IgD-negative memory B cell (primary cell): Measurements from ENCODE around the gene MYO15B. TPM values are rescaled to one million over a fixed set of nuclear protein-coding genes. Genes with fewer than 3 reads are reported as not detected.
A peak's percentile ranks its signal among the peaks of the same experiment; 100 is the strongest.

Source experiments
- H3K27ac Mint-ChIP-seq, 3 donors: one replicate each; pipeline ENCODE4 v1.8.0; 2020 to 2022; ENCODE audit warnings: mild to moderate bottlenecking in 3 of 3, mixed read lengths in 3 of 3, moderate library complexity in 1 of 3
- H3K27me3 Mint-ChIP-seq: one replicate; pipeline ENCODE4 v1.8.0; 2021; ENCODE audit warnings: mixed read lengths
- H3K36me3 Mint-ChIP-seq: one replicate; pipeline ENCODE4 v1.8.0; 2020; ENCODE audit warnings: mild to moderate bottlenecking, mixed read lengths
- H3K4me1 Mint-ChIP-seq, 3 donors: one replicate each; pipeline ENCODE4 v1.8.0; 2020 to 2022; ENCODE audit warnings: mixed read lengths in 3 of 3, mild to moderate bottlenecking in 1 of 3
- H3K4me3 Mint-ChIP-seq, 4 donors: one replicate each; pipeline ENCODE4 v1.8.0; 2020 to 2022; ENCODE audit warnings: mild to moderate bottlenecking in 4 of 4, mixed read lengths in 4 of 4, moderate library complexity in 3 of 4
- H3K9me3 Mint-ChIP-seq, 3 donors: one replicate each; pipeline ENCODE4 v1.8.0; 2020 to 2021; ENCODE audit warnings: mixed read lengths in 3 of 3, mild to moderate bottlenecking in 1 of 3
- polyA plus RNA-seq: library from polyadenylated mRNA; unstranded; fragments of 300-500 nt; fragmentation: Illumina TruSeq; gene quantifications from one replicate; pipeline ENCODE4 v1.2.3, GENCODE V29; 2021

Gene MYO15B
- polyA plus RNA-seq, 1 donor from 2014 or later, result 2.4 TPM

GRCh38 chr17:75652341-75652740, 64.7 kb downstream of the MYO15B start:
- Mint-ChIP-seq H3K9me3 (no peaks in the 10 kb centered on the region), H3K27ac (peak overlapping the region in 1 of 3 donors; percentile 29), H3K36me3 (peaks cover 4% of the 10 kb centered on the region), H3K27me3 (no peaks in the 10 kb centered on the region), H3K4me3 (no peak overlapping the region), H3K4me1 (peaks cover 1 to 5% (median 3%) of the 10 kb centered on the region in 3 donors)

DNA sequence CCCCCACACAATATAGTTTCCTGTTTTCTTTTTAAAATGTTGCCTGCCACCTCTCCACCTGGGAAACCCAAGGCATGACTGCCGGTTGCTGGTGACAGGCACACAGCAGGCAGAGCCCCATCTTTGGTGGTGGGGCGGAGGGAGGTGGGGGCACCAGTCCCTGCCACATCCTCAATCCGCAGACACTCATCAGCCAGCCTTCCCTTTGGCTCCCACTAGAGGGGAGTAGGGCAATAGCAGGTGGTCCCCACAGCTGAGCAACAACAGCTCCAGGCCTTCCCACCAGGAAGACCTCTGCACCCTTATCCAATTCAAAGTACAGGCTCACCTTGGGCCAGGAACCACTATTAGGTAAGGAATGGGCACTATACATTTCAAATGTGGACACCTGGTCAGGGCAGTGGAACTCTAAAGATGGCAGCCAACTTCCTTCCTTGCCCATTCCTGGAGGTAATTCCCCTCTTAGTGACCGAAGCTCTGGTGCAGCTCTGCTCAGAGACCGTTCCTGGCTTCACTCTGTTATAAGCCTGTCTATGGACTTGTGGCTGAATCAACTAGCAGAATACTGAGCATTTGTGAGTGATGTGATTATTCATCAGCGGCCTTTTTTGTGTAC, 65.4 kb downstream of the MYO15B start:
- Mint-ChIP-seq H3K4me3 (no peak overlapping the region), H3K27me3 (no peaks in the 10 kb centered on the region), H3K36me3 (peaks cover 4% of the 10 kb centered on the region), H3K4me1 (peaks cover 2 to 5% (median 3%) of the 10 kb centered on the region in 3 donors), H3K9me3 (no peaks in the 10 kb centered on the region), H3K27ac (peak overlapping the region in 1 of 3 donors; percentile 29)

- H3K9me3 Mint-ChIP-seq, result no peaks in the 10 kb centered on the region
- H3K36me3 Mint-ChIP-seq, result peaks cover 4% of the 10 kb centered on the region
- H3K4me1 Mint-ChIP-seq, result peaks cover 2 to 5% (median 3%) of the 10 kb centered on the region in 3 donors
- no peaks in the 10 kb centered on the region for H3K27me3 Mint-ChIP-seq
- no peak overlapping the region for H3K4me3 Mint-ChIP-seq
- no peak overlapping the region for H3K27ac Mint-ChIP-seq
These were observed 66.6 kb downstream of the MYO15B start for GRCh38 chr17:75654176-75654575.

DNA sequence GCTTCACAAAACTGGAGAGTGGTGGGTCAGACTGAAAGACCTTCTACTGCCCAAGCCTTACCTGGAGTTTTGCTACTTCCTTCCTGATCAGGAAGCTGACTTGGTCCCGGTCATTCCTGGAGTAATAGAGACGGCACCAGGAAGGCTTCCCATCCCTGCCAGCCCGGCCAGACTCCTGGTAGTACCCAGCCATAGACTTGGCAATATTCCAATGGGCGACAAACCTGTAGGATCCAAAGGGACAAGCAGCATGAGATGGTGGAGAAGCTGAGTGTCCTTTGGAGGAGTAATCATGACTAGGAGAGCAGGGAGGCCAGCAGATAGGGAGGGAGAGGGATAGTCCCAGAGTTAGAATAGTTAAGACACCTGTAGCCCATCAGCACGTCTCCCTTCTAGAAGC, 70.6 kb downstream of the MYO15B start:
- H3K36me3 Mint-ChIP-seq, result no peaks in the 10 kb centered on the region
- peaks cover 3 to 6% (median 5%) of the 10 kb centered on the region in 3 donors for H3K4me1 Mint-ChIP-seq
- no peaks in the 10 kb centered on the region for H3K27me3 Mint-ChIP-seq

DNA sequence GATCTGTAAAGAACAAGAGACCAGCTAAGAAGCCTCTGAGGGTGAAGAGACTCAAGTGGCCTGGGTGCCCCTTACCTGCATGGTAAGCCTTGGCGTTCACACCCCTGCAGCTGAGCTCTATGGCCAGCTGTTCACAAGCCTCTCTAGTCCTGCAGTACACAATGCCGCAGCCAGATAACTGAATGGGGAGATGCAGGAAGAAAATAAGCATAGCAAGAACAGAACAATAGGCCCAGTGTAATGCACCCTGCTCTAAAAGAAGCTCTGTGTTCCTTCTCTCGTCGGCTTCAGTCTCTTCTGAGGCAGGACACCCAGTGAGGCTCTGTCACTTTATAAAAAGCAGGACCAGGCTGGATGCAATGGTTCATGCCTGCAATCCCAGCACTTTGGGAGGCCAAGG, 73.9 kb downstream of the MYO15B start:
- H3K36me3 Mint-ChIP-seq, result no peaks in the 10 kb centered on the region
- H3K27me3 Mint-ChIP-seq, result no peaks in the 10 kb centered on the region
- no peak overlapping the region for H3K27ac Mint-ChIP-seq
- H3K4me3 Mint-ChIP-seq, result no peak overlapping the region
- peaks cover 5 to 20% (median 17%) of the 10 kb centered on the region in 3 donors for H3K4me1 Mint-ChIP-seq
- no peaks in the 10 kb centered on the region for H3K9me3 Mint-ChIP-seq

More for the DNA sequence above, 70.6 kb downstream of the MYO15B start:
- Mint-ChIP-seq H3K9me3 (no peaks in the 10 kb centered on the region), H3K4me3 (no peak overlapping the region), H3K27ac (no peak overlapping the region)

- Mint-ChIP-seq H3K36me3 (no peaks in the 10 kb centered on the region), H3K9me3 (no peaks in the 10 kb centered on the region), H3K27ac (no peak overlapping the region), H3K4me3 (no peak overlapping the region), H3K27me3 (no peaks in the 10 kb centered on the region), H3K4me1 (peaks cover 5 to 18% (median 17%) of the 10 kb centered on the region in 3 donors)
These were observed 74.9 kb downstream of the MYO15B start for GRCh38 chr17:75662511-75662910.

DNA sequence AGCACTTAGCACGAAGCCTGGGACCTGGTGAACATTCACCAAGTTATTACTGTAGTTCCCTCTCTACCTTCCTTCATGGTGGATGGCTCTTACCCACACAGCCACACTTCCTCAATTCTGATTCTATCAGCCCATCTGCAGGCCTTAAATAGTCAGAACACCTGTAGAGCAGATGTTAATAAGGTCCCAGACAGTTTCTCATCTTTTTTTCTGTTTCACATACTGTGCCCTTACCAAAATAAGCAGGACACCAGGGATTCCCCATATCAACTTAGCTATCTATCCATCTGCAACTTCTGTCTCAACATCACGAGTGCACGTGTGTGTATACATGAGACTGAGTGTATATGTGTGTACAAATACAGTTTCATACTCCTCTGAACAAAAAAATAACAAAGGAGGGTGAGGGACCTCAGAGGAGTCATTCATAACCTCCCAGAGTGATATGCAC, 76.5 kb downstream of the MYO15B start:
- peak overlapping the region; percentile 3 to 66 (median 53) for H3K4me3 Mint-ChIP-seq
- H3K27me3 Mint-ChIP-seq, result no peaks in the 10 kb centered on the region
- H3K36me3 Mint-ChIP-seq, result no peaks in the 10 kb centered on the region
- H3K4me1 Mint-ChIP-seq, result peaks cover 11 to 23% (median 17%) of the 10 kb centered on the region in 3 donors
- no peaks in the 10 kb centered on the region for H3K9me3 Mint-ChIP-seq
- peak overlapping the region; percentile 60 to 96 (median 88) for H3K27ac Mint-ChIP-seq

DNA sequence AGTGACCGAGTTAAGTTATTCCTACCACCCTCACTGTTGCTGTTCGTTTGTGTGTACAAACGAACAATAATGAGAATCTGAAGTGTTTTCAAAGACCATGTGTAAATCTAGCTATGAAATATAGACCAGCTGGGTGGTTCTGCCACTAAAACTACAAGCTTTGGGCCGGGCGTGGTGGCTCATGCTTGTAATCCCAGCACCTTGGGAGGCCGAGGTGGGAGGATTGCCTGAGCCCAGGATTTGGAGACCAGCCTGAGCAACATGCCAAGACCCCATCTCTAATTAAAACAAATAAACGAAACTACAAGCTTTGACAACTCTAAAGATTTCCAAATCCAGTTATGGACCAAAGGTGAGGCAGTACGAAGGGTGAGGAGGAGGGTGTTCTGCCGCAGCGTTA, 78.4 kb downstream of the MYO15B start:
- Mint-ChIP-seq H3K4me1 (peaks cover 18 to 24% (median 22%) of the 10 kb centered on the region in 3 donors), H3K9me3 (no peaks in the 10 kb centered on the region), H3K36me3 (no peaks in the 10 kb centered on the region)

GRCh38 chr17:75666959-75667790, 79.6 kb downstream of the MYO15B start, which contains the start of the genes RECQL5 and SAP30BP:
TSS of gene RECQL5 (minus strand) at chr17:75667154. CDS start at chr17:75666557, 597 bp downstream.
TSS of gene SAP30BP (plus strand) at chr17:75667338. CDS start at chr17:75667373, 35 bp downstream.
- peak within 1 kb of the TSS in 3 of 4 donors; percentile 7 to 74 (median 53) for H3K4me3 Mint-ChIP-seq
- H3K9me3 Mint-ChIP-seq, result no peaks in the 10 kb centered on the region
- H3K36me3 Mint-ChIP-seq, result no peaks in the 10 kb centered on the region
- no peaks in the 10 kb centered on the region for H3K27me3 Mint-ChIP-seq
- H3K27ac Mint-ChIP-seq, result peak within 1 kb of the TSS; percentile 20 to 76 (median 31)
- H3K4me1 Mint-ChIP-seq, result peaks cover 18 to 24% (median 23%) of the 10 kb centered on the region in 3 donors

More for the DNA sequence above, 78.4 kb downstream of the MYO15B start:
- peak overlapping the region in 3 of 4 donors; percentile 7 to 74 (median 53) for H3K4me3 Mint-ChIP-seq
- H3K27ac Mint-ChIP-seq, result peak overlapping the region; percentile 31 to 84 (median 76)
- no peaks in the 10 kb centered on the region for H3K27me3 Mint-ChIP-seq

DNA sequence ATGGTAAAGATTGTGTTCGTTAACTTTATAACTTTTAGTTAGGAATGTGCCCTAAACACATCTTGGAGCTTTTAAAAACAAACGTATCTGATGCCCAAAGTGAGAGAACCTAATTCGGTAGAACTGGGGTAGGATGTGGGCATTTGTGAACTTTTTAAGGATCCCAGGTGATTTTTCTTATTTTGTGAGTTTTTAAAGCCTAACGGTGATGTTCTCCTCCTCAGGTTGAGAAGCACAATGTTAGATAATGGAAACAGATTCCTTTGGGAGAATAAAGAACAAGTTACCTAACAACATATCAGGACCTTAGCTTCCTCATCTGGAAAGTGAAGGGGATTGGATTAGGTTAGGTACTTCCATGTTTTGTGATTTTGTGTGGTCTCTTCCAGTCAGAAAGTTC, 80.2 kb downstream of the MYO15B start:
- H3K27me3 Mint-ChIP-seq, result no peaks in the 10 kb centered on the region
- H3K27ac Mint-ChIP-seq, result no peak overlapping the region
- no peaks in the 10 kb centered on the region for H3K36me3 Mint-ChIP-seq
- no peaks in the 10 kb centered on the region for H3K9me3 Mint-ChIP-seq
- no peak overlapping the region for H3K4me3 Mint-ChIP-seq
- H3K4me1 Mint-ChIP-seq, result peaks cover 18 to 23% (median 20%) of the 10 kb centered on the region in 3 donors

DNA sequence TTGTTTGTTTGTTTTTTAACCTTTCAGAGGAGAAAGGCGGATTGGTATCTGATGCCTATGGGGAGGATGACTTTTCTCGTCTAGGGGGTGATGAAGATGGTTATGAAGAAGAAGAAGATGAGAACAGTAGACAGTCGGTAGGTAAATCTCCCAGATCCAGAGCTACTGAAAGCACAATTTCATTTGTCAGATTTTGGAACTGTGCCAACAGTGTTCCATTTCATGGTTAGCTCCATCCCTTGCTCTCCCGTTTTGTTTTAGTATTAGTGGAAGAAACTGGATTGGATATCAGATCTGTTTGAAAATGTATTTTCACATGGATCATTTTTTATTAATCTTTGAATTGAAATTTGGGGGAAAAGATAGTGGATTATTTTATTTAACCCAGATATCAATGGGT, 80.9 kb downstream of the MYO15B start:
- no peaks in the 10 kb centered on the region for H3K9me3 Mint-ChIP-seq
- H3K27ac Mint-ChIP-seq, result peak overlapping the region in 1 of 3 donors; percentile 20
- H3K27me3 Mint-ChIP-seq, result no peaks in the 10 kb centered on the region
- H3K36me3 Mint-ChIP-seq, result no peaks in the 10 kb centered on the region
- no peak overlapping the region for H3K4me3 Mint-ChIP-seq
- peaks cover 18 to 23% (median 20%) of the 10 kb centered on the region in 3 donors for H3K4me1 Mint-ChIP-seq

DNA sequence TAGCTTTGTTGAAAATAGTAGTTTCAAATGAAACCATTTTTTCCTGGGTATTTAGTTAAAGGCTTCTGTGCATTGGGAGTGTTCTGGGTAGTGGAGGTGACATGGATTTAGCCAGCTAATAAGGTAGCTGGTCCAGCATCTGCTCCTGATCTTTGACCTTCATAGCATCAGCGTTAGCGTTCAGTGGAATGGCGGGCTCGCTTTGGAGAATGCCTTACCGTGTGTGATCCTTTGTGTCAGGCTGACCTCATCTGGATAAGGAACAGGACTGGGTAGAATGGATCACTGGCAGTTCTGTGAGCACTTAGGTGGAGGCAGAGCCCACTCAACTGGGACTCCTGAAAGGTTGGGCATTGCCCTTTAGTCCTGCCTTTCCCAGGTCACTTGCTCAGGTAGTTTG, 83.3 kb downstream of the MYO15B start:
- peaks cover 8 to 17% (median 13%) of the 10 kb centered on the region in 3 donors for H3K4me1 Mint-ChIP-seq
- H3K4me3 Mint-ChIP-seq, result peak overlapping the region in 2 of 4 donors; percentile 38 to 57
- H3K36me3 Mint-ChIP-seq, result no peaks in the 10 kb centered on the region
- H3K27me3 Mint-ChIP-seq, result no peaks in the 10 kb centered on the region
- no peaks in the 10 kb centered on the region for H3K9me3 Mint-ChIP-seq
- peak overlapping the region in 1 of 3 donors; percentile 36 for H3K27ac Mint-ChIP-seq

DNA sequence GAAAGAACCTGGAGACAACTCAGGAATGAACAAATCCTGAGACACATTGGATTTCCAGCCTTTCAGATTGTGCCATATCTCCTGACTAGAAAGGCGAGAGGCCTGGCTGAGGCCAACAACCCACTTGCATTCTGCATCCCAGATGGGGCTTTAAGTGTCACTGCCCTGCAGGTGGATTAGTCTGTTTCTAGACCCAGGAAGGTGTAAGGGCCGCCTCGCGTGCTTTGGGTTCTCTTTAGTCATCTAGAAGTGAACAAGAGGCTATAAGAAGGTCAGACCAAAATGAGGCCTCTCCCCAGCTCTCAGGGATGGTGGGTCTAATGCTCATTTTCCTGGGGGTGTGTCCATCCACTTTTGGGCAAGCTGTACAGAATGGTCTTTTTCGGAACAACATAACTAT, 84.4 kb downstream of the MYO15B start:
- Mint-ChIP-seq H3K36me3 (no peaks in the 10 kb centered on the region), H3K27ac (no peak overlapping the region), H3K4me3 (peak overlapping the region in 1 of 4 donors; percentile 57)

DNA sequence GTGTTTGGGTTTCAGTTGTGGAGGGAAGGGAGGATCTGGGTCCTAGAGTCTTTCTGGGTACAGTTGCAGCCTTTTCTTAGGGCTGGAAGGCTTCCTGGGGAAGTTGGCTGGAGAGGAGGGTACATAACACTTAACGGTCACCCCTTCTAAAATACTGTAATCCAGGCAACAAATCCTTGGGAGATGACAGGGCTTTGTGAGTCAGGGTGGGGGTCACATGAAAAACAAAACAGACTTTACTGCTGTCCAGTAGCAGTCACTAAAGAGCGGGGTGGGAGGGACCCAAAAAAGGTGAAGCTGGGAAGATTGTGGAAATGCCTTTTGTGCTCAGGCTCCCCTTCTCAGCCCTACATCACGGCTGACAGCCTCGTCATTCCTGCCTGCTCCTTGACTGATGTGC, 85.9 kb downstream of the MYO15B start:
- peaks cover 6 to 17% (median 17%) of the 10 kb centered on the region in 3 donors for H3K4me1 Mint-ChIP-seq
- H3K27ac Mint-ChIP-seq, result no peak overlapping the region

More for the DNA sequence above, 84.4 kb downstream of the MYO15B start:
- H3K4me1 Mint-ChIP-seq, result peaks cover 7 to 22% (median 15%) of the 10 kb centered on the region in 3 donors
- no peaks in the 10 kb centered on the region for H3K9me3 Mint-ChIP-seq
- H3K27me3 Mint-ChIP-seq, result no peaks in the 10 kb centered on the region

More for the DNA sequence above, 85.9 kb downstream of the MYO15B start:
- Mint-ChIP-seq H3K27me3 (no peaks in the 10 kb centered on the region), H3K36me3 (no peaks in the 10 kb centered on the region), H3K9me3 (no peaks in the 10 kb centered on the region), H3K4me3 (peak overlapping the region in 1 of 4 donors; percentile 42)
